PC-3 (cell line): ENCODE measurements around the gene IL11. TPM values are rescaled to one million over a fixed set of nuclear protein-coding genes. Genes with fewer than 3 reads are reported as not detected.

Source experiments
- ATAC-seq: fragments of 200-7000 bp; cut with Tn5 transposase; 2 replicates; pipeline ENCODE4 v1.9.1; 2020; ENCODE audit warnings: mild to moderate bottlenecking, moderate library complexity
- BruUV-seq: library from RNA; stranded (reverse); fragments of 400-500 nt; replicated peaks from 2 replicates; lab custom pipeline; 2021; lab: Mats Ljungman, UMichigan
- CTCF ChIA-PET: fragments of 300-600 bp; sonication (Branson Sonifier 250); formaldehyde crosslinking; loops from one replicate; lab custom pipeline; 2022; ENCODE audit warnings: antibody characterized with exemption; lab: Charles Lee
- POLR2A ChIA-PET: fragments of 300-600 bp; sonication (Branson Sonifier 250); formaldehyde crosslinking; loops from one replicate; lab custom pipeline; 2022; ENCODE audit warnings: antibody characterized with exemption; ENCODE audit not compliant: unreplicated experiment; lab: Charles Lee
- DNase-seq: peaks from one replicate; pipeline ENCODE4 v3.0.0-alpha.2; 2015
- H2AFZ ChIP-seq: fragments of 300-600 bp; sonication (generic); 2 replicates; pipeline ENCODE4 v1.6.0; 2016; ENCODE audit warnings: antibody characterized with exemption, low read length
- H3F3A ChIP-seq: fragments of 300-600 bp; sonication (generic); one replicate; pipeline ENCODE4 v1.6.0; 2017; ENCODE audit warnings: antibody characterized with exemption, low read length, control low read depth, mild to moderate bottlenecking; ENCODE audit not compliant: unreplicated experiment
- H3K27ac ChIP-seq: fragments of 300-600 bp; sonication (generic); 2 replicates; pipeline ENCODE4 v1.5.1; 2016; ENCODE audit warnings: mild to moderate bottlenecking, low read length
- H3K27me3 ChIP-seq: fragments of 300-600 bp; sonication (generic); 2 replicates; pipeline ENCODE4 v1.6.1; 2016; ENCODE audit warnings: low read length, mixed read lengths
- H3K36me3 ChIP-seq: fragments of 300-600 bp; sonication (generic); 2 replicates; pipeline ENCODE4 v1.6.1; 2016; ENCODE audit warnings: low read depth, mixed run types, low read length, mixed read lengths
- H3K4me1 ChIP-seq: fragments of 300-600 bp; sonication (generic); 2 replicates; pipeline ENCODE4 v1.5.1; 2016; ENCODE audit warnings: low read length; ENCODE audit not compliant: insufficient read depth
- H3K4me2 ChIP-seq: fragments of 300-600 bp; sonication (generic); 2 replicates; pipeline ENCODE4 v1.6.0; 2016; ENCODE audit warnings: low read length
- H3K4me3 ChIP-seq: fragments of 300-600 bp; sonication (generic); 2 replicates; pipeline ENCODE4 v1.5.1; 2016; ENCODE audit warnings: mild to moderate bottlenecking, low read length, mixed read lengths
- H3K79me2 ChIP-seq: fragments of 300-600 bp; sonication (generic); 2 replicates; pipeline ENCODE4 v1.6.1; 2017; ENCODE audit warnings: low read length, mixed read lengths
- H3K9ac ChIP-seq: fragments of 300-600 bp; sonication (generic); 2 replicates; pipeline ENCODE4 v1.6.0; 2016; ENCODE audit warnings: mild to moderate bottlenecking, low read length
- H3K9me2 ChIP-seq: fragments of 300-600 bp; sonication (generic); replicated peaks from 2 replicates; pipeline ENCODE4 v1.6.1; 2016; ENCODE audit warnings: mixed run types, low read length, mixed read lengths
- H3K9me3 ChIP-seq: fragments of 300-600 bp; sonication (generic); 2 replicates; pipeline ENCODE4 v1.6.1; 2016; ENCODE audit warnings: low read length, mixed read lengths
- H4K20me1 ChIP-seq: fragments of 300-600 bp; sonication (generic); 2 replicates; pipeline ENCODE4 v1.6.1; 2016; ENCODE audit warnings: low read length, mixed read lengths
- EZH2 ChIP-seq: fragments of 300-600 bp; sonication (generic); IDR thresholded peaks from one replicate; pipeline ENCODE4 v1.6.1; 2017; ENCODE audit warnings: antibody characterized with exemption, mild to moderate bottlenecking, low read length; ENCODE audit not compliant: unreplicated experiment
- EZH2phosphoT487 ChIP-seq: fragments of 300-600 bp; sonication (generic); IDR thresholded peaks from 2 replicates; pipeline ENCODE4 v1.6.1; 2018; ENCODE audit warnings: mild to moderate bottlenecking, antibody characterized with exemption, low read length, borderline replicate concordance
- intact Hi-C: fragments of 100-400 bp; cut with micrococcal nuclease; formaldehyde crosslinking; loops from 2 replicates; pipeline ENCODE4 v1.9.0; 2023
- total RNA-seq: library from RNA; depleted of rRNA; stranded (reverse); fragments of >200 nt; gene quantifications from 2 replicates; pipeline ENCODE4 v1.2.3, GENCODE V29; 2014
- TF ChIP-seq, protein P1 (sequence below): fragments of 300-600 bp; sonication (generic); conservative IDR thresholded peaks from 2 replicates; pipeline ENCODE4 v1.5.1; 2017; ENCODE audit warnings: antibody characterized with exemption, low read depth, mild to moderate bottlenecking, low read length

IL11 gene
- total RNA-seq, 1 experiment from 2014 or later = 7.5 TPM

DNA sequence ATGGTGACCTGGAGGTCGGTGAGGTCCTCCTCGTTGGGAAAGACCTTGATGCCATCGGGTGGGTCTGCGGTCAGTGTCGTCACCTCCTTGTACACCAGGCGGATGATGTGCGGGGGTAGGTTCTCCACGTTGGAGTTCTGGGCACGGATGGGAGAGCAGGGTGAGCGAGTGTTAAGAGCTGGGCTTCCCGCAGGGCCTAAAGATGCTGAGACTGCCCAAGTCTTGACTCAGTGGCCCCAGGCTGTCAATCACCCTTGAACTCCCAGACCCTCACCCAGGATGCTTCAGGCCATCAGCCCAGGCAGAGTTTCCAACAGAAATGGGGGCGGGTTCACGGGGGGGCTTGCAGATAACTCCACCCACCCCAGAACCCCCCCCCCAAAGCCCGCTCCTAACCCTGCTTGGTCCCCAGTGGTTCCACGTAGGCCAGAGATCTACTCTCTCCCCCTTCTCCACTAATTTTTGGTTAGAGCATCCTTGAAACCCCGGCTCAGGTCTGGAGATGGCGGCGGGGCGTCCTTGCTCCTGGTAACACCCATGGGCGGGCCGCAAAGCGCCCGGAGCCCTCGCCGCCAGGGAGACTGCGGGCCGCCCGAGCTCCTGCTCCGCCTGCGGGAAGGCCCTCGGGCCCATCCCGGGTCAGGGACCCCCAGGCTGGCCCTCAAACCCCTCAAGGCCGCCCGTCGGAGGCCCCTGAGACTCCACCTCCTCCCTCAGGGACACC is 36.7 kb upstream of the IL11 start:
- TSS peak; percentile 60 for BruUV-seq
- ChIA-PET CTCF (interaction anchor here (0.5 kb wide), 1 partner anchor 54 kb away, joined by 3 read pairs; no protein-coding TSS in a partner anchor), POLR2A (interaction anchor here (0.5 to 1.1 kb wide), 2 partner anchors 16 to 345 kb away, joined by 3 to 14 read pairs; no protein-coding TSS in a partner anchor)
- Histone ChIP-seq H3K9me2 (no peaks in the 10 kb centered on the region), H3K4me2 (peak overlapping the region; percentile 97), H3K4me3 (peak overlapping the region; percentile 79), H3K9ac (peak overlapping the region; percentile 95), H3K4me1 (peaks cover 20% of the 10 kb centered on the region), H2AFZ (no peak overlapping the region), H3K27me3 (no peaks in the 10 kb centered on the region), H3K79me2 (peaks cover 53% of the 10 kb centered on the region), H4K20me1 (peaks cover 44% of the 10 kb centered on the region), H3K36me3 (peaks cover 42% of the 10 kb centered on the region), H3F3A (peaks cover 10% of the 10 kb centered on the region), H3K27ac (peak overlapping the region; percentile 93), H3K9me3 (no peaks in the 10 kb centered on the region)
- peak; percentile 11 for ATAC-seq
- intact Hi-C loops = no loop called here
- TF ChIP-seq EZH2phosphoT487 = no peak
- DNase-seq = no peak

- CTCF ChIA-PET = interaction anchor here (0.9 kb wide), 1 partner anchor 81 kb away, joined by 3 read pairs; no protein-coding TSS in a partner anchor
- Histone ChIP-seq H3F3A (peaks cover 10% of the 10 kb centered on the region), H4K20me1 (peaks cover 49% of the 10 kb centered on the region), H3K9me2 (no peaks in the 10 kb centered on the region), H3K27me3 (no peaks in the 10 kb centered on the region), H3K36me3 (peaks cover 47% of the 10 kb centered on the region), H3K79me2 (peaks cover 55% of the 10 kb centered on the region), H3K4me2 (peak overlapping the region; percentile 97), H3K4me3 (peak overlapping the region; percentile 79), H3K9ac (peak overlapping the region; percentile 95), H3K27ac (no peak overlapping the region), H2AFZ (no peak overlapping the region), H3K9me3 (no peaks in the 10 kb centered on the region), H3K4me1 (peaks cover 20% of the 10 kb centered on the region)
- intact Hi-C loops = no loop called here
- BruUV-seq = no TSS peak
- POLR2A ChIA-PET = interaction anchor here (0.6 kb wide), 1 partner anchor 1258 kb away, joined by 4 read pairs; no protein-coding TSS in a partner anchor
- DNase-seq (no peak), ATAC-seq (no peak)
- TF ChIP-seq EZH2phosphoT487 = no peak
- TF ChIP-seq, protein P1, sequence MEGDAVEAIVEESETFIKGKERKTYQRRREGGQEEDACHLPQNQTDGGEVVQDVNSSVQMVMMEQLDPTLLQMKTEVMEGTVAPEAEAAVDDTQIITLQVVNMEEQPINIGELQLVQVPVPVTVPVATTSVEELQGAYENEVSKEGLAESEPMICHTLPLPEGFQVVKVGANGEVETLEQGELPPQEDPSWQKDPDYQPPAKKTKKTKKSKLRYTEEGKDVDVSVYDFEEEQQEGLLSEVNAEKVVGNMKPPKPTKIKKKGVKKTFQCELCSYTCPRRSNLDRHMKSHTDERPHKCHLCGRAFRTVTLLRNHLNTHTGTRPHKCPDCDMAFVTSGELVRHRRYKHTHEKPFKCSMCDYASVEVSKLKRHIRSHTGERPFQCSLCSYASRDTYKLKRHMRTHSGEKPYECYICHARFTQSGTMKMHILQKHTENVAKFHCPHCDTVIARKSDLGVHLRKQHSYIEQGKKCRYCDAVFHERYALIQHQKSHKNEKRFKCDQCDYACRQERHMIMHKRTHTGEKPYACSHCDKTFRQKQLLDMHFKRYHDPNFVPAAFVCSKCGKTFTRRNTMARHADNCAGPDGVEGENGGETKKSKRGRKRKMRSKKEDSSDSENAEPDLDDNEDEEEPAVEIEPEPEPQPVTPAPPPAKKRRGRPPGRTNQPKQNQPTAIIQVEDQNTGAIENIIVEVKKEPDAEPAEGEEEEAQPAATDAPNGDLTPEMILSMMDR = no peak
Observed at GRCh38 chr19:55406091-55406825, 36.0 kb upstream of the IL11 start.

DNA sequence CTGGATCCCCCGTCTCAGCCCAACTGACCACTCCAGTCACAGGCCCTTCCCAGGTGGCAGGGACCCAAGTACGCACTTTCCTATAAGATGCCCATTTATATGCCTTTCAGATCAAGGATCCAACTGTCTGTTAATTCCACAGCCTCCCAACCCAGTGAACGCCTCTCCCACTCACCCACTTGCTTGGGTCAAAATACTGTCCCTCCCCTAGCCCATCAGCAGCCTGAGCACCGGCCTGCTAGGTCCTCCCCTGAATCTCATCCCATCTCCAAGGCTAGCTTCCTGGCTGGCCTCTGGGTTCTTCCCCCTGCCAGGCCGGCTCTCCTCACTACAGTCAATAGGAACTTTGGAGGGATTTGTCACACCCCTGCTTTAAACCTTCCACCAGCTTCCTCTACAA is 35.4 kb upstream of the IL11 start:
- Histone ChIP-seq H3K27ac (no peak overlapping the region), H3K9me3 (no peaks in the 10 kb centered on the region), H3K27me3 (no peaks in the 10 kb centered on the region), H3K4me1 (peaks cover 20% of the 10 kb centered on the region), H3K4me3 (peak overlapping the region; percentile 79), H3K9me2 (no peaks in the 10 kb centered on the region), H3K9ac (peak overlapping the region; percentile 95; the same call in 1 of the 2 replicates), H3K4me2 (peak overlapping the region; percentile 97), H4K20me1 (peaks cover 53% of the 10 kb centered on the region), H3K36me3 (peaks cover 51% of the 10 kb centered on the region), H3F3A (peaks cover 14% of the 10 kb centered on the region), H2AFZ (no peak overlapping the region), H3K79me2 (peaks cover 55% of the 10 kb centered on the region)
- ChIA-PET POLR2A (interaction anchor here (0.6 kb wide), 1 partner anchor 1257 kb away, joined by 4 read pairs; no protein-coding TSS in a partner anchor), CTCF (interaction anchor here (0.9 kb wide), 1 partner anchor 82 kb away, joined by 3 read pairs; no protein-coding TSS in a partner anchor)
- TF ChIP-seq, protein P1 = no peak
- TF ChIP-seq EZH2 (no peak), EZH2phosphoT487 (no peak)
- BruUV-seq = no TSS peak
- intact Hi-C loops = no loop called here
- DNase-seq (no peak), ATAC-seq (no peak)
